ENCODE data around the gene HSD11B1L.

The HSD11B1L gene

GRCh38 chr19:5641171-5641570, 39.7 kb upstream of the HSD11B1L start:
- no peak for TF ChIP-seq CTCF (IDR thresholded peaks at IDR 0.05; ENCODE audit: control extremely low read depth, extremely low read depth, low read depth, missing control alignments)
- CTCF ChIA-PET: interaction anchor here (1.9 kb wide), 1 partner anchor 12 kb away, joined by 4 read pairs; no protein-coding TSS in a partner anchor
- no peak for DNase-seq (ENCODE audit: extremely low spot score)
- POLR2A ChIA-PET: interaction anchor here (0.6 kb wide), 1 partner anchor 19 kb away, joined by 5 read pairs; no protein-coding TSS in a partner anchor

GRCh38 chr19:5642204-5642603, 38.6 kb upstream of the HSD11B1L start:
- ChIA-PET POLR2A (no interaction called here), CTCF (interaction anchor here (1.4 to 1.9 kb wide), 3 partner anchors 13 to 45 kb away, joined by 3 to 7 read pairs (median 4); no protein-coding TSS in a partner anchor)
- DNase-seq (ENCODE audit: extremely low spot score): no peak
- TF ChIP-seq CTCF (IDR thresholded peaks at IDR 0.05; ENCODE audit: control extremely low read depth, extremely low read depth, low read depth, missing control alignments): no peak

GRCh38 chr19:5643060-5643459, 37.8 kb upstream of the HSD11B1L start:
- no peak for TF ChIP-seq CTCF (IDR thresholded peaks at IDR 0.05; ENCODE audit: control extremely low read depth, extremely low read depth, low read depth, missing control alignments)
- ChIA-PET CTCF (interaction anchor here (1.4 to 1.9 kb wide), 3 partner anchors 14 to 44 kb away, joined by 3 to 7 read pairs (median 4); no protein-coding TSS in a partner anchor), POLR2A (interaction anchor here (0.6 kb wide), 1 partner anchor 34 kb away, joined by 7 read pairs; no protein-coding TSS in a partner anchor)

GRCh38 chr19:5644037-5644436, 36.8 kb upstream of the HSD11B1L start:
- ChIA-PET CTCF (interaction anchor here (1.6 kb wide), 1 partner anchor 43 kb away, joined by 5 read pairs; no protein-coding TSS in a partner anchor), POLR2A (no interaction called here)
- no peak for TF ChIP-seq CTCF (IDR thresholded peaks at IDR 0.05; ENCODE audit: control extremely low read depth, extremely low read depth, low read depth, missing control alignments)
- DNase-seq (ENCODE audit: extremely low spot score): no peak

More at GRCh38 chr19:5643060-5643459, 37.8 kb upstream of the HSD11B1L start:
- no peak for DNase-seq (ENCODE audit: extremely low spot score)

- ChIA-PET CTCF (interaction anchor here (1.6 to 1.7 kb wide), 2 partner anchors 10 to 42 kb away, joined by 5 to 8 read pairs; no protein-coding TSS in a partner anchor), POLR2A (no interaction called here)
- no peak for DNase-seq (ENCODE audit: extremely low spot score)
- no peak for TF ChIP-seq CTCF (IDR thresholded peaks at IDR 0.05; ENCODE audit: control extremely low read depth, extremely low read depth, low read depth, missing control alignments)
Observed at GRCh38 chr19:5645409-5645808, 35.4 kb upstream of the HSD11B1L start.

GRCh38 chr19:5646703-5647102, 34.1 kb upstream of the HSD11B1L start:
- no peak for DNase-seq (ENCODE audit: extremely low spot score)
- CTCF ChIA-PET: interaction anchor here (0.8 kb wide), 1 partner anchor 9 kb away, joined by 3 read pairs; no protein-coding TSS in a partner anchor
- POLR2A ChIA-PET: no interaction called here
- no peak for TF ChIP-seq CTCF (IDR thresholded peaks at IDR 0.05; ENCODE audit: control extremely low read depth, extremely low read depth, low read depth, missing control alignments)

Data from GM10248 (cell line).